K562 (cell line): Measurements from ENCODE around the gene KIF5A. TPM values are rescaled to one million over a fixed set of nuclear protein-coding genes. Genes with fewer than 3 reads are reported as not detected.

Source experiments
- ATF7 ChIP-seq: fragments of 450-650 bp; IDR thresholded peaks from 2 replicates; pipeline ENCODE4 v1.7.1; 2014; ENCODE audit warnings: mild to moderate bottlenecking, moderate library complexity
- CEBPG ChIP-seq, 3 experiments: fragments of 200-800 bp in 1 of 3; sonication (Bioruptor generic) in 1 of 3; sonication (generic) in 1 of 3; formaldehyde crosslinking in 1 of 3; IDR thresholded peaks in 2 of 3; conservative IDR thresholded peaks in 1 of 3; 2 replicates each; pipeline versions ENCODE4 v1.6.1 to v1.8.0; 2016 to 2022; ENCODE audit warnings: missing compliant biosample characterization in 2 of 3, missing genetic modification characterization in 2 of 3, mild to moderate bottlenecking in 1 of 3, missing genetic modification reagents in 1 of 3
- CTBP1 ChIP-seq: fragments of 450-650 bp; IDR thresholded peaks from 2 replicates; pipeline ENCODE4 v1.6.1; 2016; ENCODE audit warnings: borderline replicate concordance
- HNRNPK ChIP-seq: fragments of 200-400 bp; formaldehyde crosslinking; IDR thresholded peaks from one replicate; pipeline ENCODE4 v1.6.1; 2018; ENCODE audit warnings: mild to moderate bottlenecking, low read depth, low read length; ENCODE audit not compliant: poor library complexity, severe bottlenecking
- HNRNPL ChIP-seq: fragments of 200-400 bp; formaldehyde crosslinking; IDR thresholded peaks from 2 replicates; pipeline ENCODE4 v1.6.1; 2017; ENCODE audit warnings: low read depth, mild to moderate bottlenecking, low read length
- HOMEZ ChIP-seq: fragments of 250-450 bp; sonication (Bioruptor Pico); IDR thresholded peaks from 2 replicates; pipeline ENCODE4 v1.4.0; 2020; ENCODE audit warnings: mild to moderate bottlenecking, moderate library complexity
- ILF3 ChIP-seq: fragments of 450-650 bp; IDR thresholded peaks from 2 replicates; pipeline ENCODE4 v1.6.1; 2018; ENCODE audit warnings: antibody characterized with exemption, mild to moderate bottlenecking, moderate library complexity, borderline replicate concordance
- KDM1A ChIP-seq, 2 experiments: fragments of 450-650 bp; IDR thresholded peaks; 2 replicates each; pipeline ENCODE4 v1.6.1; 2016; ENCODE audit warnings: mild to moderate bottlenecking in 2 of 2
- PATZ1 ChIP-seq: fragments of 250-450 bp; sonication (Bioruptor Pico); IDR thresholded peaks from 2 replicates; pipeline ENCODE4 v1.5.0; 2020; ENCODE audit warnings: mild to moderate bottlenecking, borderline replicate concordance
- RAD21 ChIP-seq, 2 experiments: fragments of 250-450 bp in 1 of 2; fragments of 450-650 bp in 1 of 2; sonication (Bioruptor Pico) in 1 of 2; formaldehyde crosslinking in 1 of 2; IDR thresholded peaks in 1 of 2; conservative IDR thresholded peaks in 1 of 2; 2 replicates each; pipeline versions ENCODE4 v1.4.0 to v1.8.0; 2020 to 2022; ENCODE audit warnings: mild to moderate bottlenecking in 2 of 2, moderate library complexity in 1 of 2
- STAT6 ChIP-seq: sonication (generic); formaldehyde crosslinking; IDR thresholded peaks from 2 replicates; pipeline ENCODE4 v1.8.1; 2023; ENCODE audit warnings: mild to moderate bottlenecking, missing genetic modification reagents
- TCF7L2 ChIP-seq: fragments of 150-350 bp; IDR thresholded peaks from 2 replicates; pipeline ENCODE4 v1.6.1; 2016; ENCODE audit warnings: low read depth, mild to moderate bottlenecking, low read length, moderate library complexity
- ZNF444 ChIP-seq: fragments of 250-450 bp; sonication (Bioruptor Pico); IDR thresholded peaks from 2 replicates; pipeline ENCODE4 v1.4.0; 2020; ENCODE audit warnings: mild to moderate bottlenecking, moderate library complexity
- ZNF518B ChIP-seq: fragments of 250-450 bp; sonication (Bioruptor Pico); IDR thresholded peaks from 2 replicates; pipeline ENCODE4 v1.5.0; 2021; ENCODE audit warnings: mild to moderate bottlenecking, moderate library complexity
- ZNF586 ChIP-seq: fragments of 450-650 bp; formaldehyde crosslinking; conservative IDR thresholded peaks from 2 replicates; pipeline ENCODE4 v1.4.0; 2020; ENCODE audit warnings: mild to moderate bottlenecking, moderate library complexity
- ZNF77 ChIP-seq: fragments of 250-450 bp; sonication (Bioruptor Pico); IDR thresholded peaks from 2 replicates; pipeline ENCODE4 v1.5.0; 2020
- polyA plus RNA-seq, 8 experiments: library from polyadenylated mRNA; depleted of rRNA in 4 of 8; stranded (reverse) in 5 of 8; unstranded in 3 of 8; fragments of >200 nt; fragmentation: Nextera tagmentation in 2 of 8; fragmentation: Illumina TruSeq in 1 of 8; extraction: Ambion mirVana in 2 of 8; extraction: Trizol in 1 of 8; gene quantifications; 2 replicates each; pipeline versions ENCODE4 v1.2.1 to v1.2.3, GENCODE V29; 2011 to 2014; ENCODE audit warnings: inconsistent platforms in 1 of 8, missing spikeins in 1 of 8
- total RNA-seq, 7 experiments: library from RNA; depleted of rRNA in 6 of 7; stranded (reverse); fragments of >200 nt in 6 of 7; fragmentation: Illumina TruSeq in 2 of 7; extraction: Trizol in 2 of 7; gene quantifications; 2 replicates each; pipeline versions ENCODE4 v1.2.1 to v1.2.3, GENCODE V29; 2011 to 2021; ENCODE audit warnings: low replicate concordance in 1 of 7
- TF ChIP-seq, protein P1 (sequence below): fragments of 250-450 bp; sonication (Bioruptor Pico); IDR thresholded peaks from 2 replicates; pipeline ENCODE4 v1.5.0; 2021

Gene KIF5A
- total and polyA plus RNA-seq, 9 of the 15 experiments (the other 6 are each of a cell fraction or from before 2014, with no cell fraction given): 3.4 to 17.7 (median 8.0) TPM

DNA sequence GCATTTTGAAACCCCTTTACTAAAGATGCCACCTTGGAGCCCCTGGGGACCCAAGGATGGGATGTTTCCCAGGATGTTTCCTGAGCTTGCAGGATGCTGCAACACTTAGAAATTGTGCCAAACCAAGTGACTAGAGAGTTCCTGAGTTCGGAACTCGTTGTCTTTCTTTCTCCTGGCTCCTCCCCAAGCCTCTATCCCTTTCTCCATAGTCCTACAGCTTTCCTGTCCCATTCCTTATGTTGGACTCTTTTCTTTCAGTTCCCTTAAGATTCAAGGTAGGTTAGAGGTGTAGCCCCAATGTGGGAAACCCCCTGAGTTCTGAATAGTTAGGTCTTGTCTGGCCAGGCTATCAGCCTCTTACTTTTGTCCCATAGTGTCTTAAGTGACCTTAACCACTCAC, 1.4 kb upstream of the KIF5A start (continued):
- no peak for TF ChIP-seq HOMEZ (CRISPR knock-in tag)
- TF ChIP-seq, protein P1, sequence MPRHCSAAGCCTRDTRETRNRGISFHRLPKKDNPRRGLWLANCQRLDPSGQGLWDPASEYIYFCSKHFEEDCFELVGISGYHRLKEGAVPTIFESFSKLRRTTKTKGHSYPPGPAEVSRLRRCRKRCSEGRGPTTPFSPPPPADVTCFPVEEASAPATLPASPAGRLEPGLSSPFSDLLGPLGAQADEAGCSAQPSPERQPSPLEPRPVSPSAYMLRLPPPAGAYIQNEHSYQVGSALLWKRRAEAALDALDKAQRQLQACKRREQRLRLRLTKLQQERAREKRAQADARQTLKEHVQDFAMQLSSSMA: no peak
- no peak for TF ChIP-seq KDM1A (IDR thresholded peaks at IDR 0.05)
- no peak for TF ChIP-seq STAT6 (CRISPR knock-in tag)
- TF ChIP-seq RAD21 (CRISPR knock-in tag; conservative IDR thresholded peaks at IDR 0.05 in 1 of 2, IDR thresholded peaks at IDR 0.05 in 1 of 2): no peak
- no peak for TF ChIP-seq HNRNPL
- no peak for TF ChIP-seq HNRNPK
- no peak for TF ChIP-seq TCF7L2
- TF ChIP-seq ZNF77 (CRISPR knock-in tag): no peak
- no peak for TF ChIP-seq ILF3
- peak; percentile 94 for TF ChIP-seq CEBPG (CRISPR knock-in tag; IDR thresholded peaks at IDR 0.05)
- peak in 1 of 2 experiments; percentile 93; a peak in 3 of 4 replicates for TF ChIP-seq CEBPG (tag; conservative IDR thresholded peaks at IDR 0.05 in 1 of 2, IDR thresholded peaks at IDR 0.05 in 1 of 2)
- no peak for TF ChIP-seq ZNF586 (CRISPR knock-in tag)
- TF ChIP-seq ZNF444: no peak
- TF ChIP-seq CTBP1: peak; percentile 54; the same call in 1 of the 2 replicates
- no peak for TF ChIP-seq PATZ1 (CRISPR knock-in tag)
- no peak for TF ChIP-seq ZNF518B (CRISPR knock-in tag)
- peak; percentile 70; the same call in 1 of the 2 replicates for TF ChIP-seq ATF7
